Parathyroid adenoma (tissue), 2 donors: ENCODE data around the gene REPS2.

ENCODE experiments used
- H2AFZ ChIP-seq: fragments of 300-600 bp; sonication (generic); one replicate; pipeline ENCODE4 v1.7.0; 2017; ENCODE audit warnings: antibody characterized with exemption, mild to moderate bottlenecking
- H3K27ac ChIP-seq: fragments of 300-600 bp; sonication (generic); one replicate; pipeline ENCODE4 v1.7.0; 2017
- H3K27me3 ChIP-seq: fragments of 300-600 bp; sonication (generic); one replicate; pipeline ENCODE4 v1.7.0; 2017; ENCODE audit warnings: low read length; ENCODE audit not compliant: control insufficient read depth, insufficient read depth
- H3K36me3 ChIP-seq: fragments of 300-600 bp; sonication (generic); one replicate; pipeline ENCODE4 v1.7.0; 2017; ENCODE audit warnings: low read length; ENCODE audit not compliant: control insufficient read depth, insufficient read depth
- H3K4me1 ChIP-seq: fragments of 300-600 bp; sonication (generic); one replicate; pipeline ENCODE4 v1.7.0; 2017; ENCODE audit warnings: control low read depth
- H3K4me2 ChIP-seq: fragments of 300-600 bp; sonication (generic); one replicate; pipeline ENCODE4 v1.7.0; 2017; ENCODE audit warnings: low read length
- H3K4me3 ChIP-seq: fragments of 300-600 bp; sonication (generic); one replicate; pipeline ENCODE4 v1.7.0; 2017; ENCODE audit warnings: low read depth, low read length
- H3K79me2 ChIP-seq: fragments of 300-600 bp; sonication (generic); one replicate; pipeline ENCODE4 v1.7.0; 2017; ENCODE audit warnings: control low read depth
- H3K9ac ChIP-seq: fragments of 300-600 bp; sonication (generic); one replicate; pipeline ENCODE4 v1.7.0; 2017; ENCODE audit warnings: mild to moderate bottlenecking
- H3K9me3 ChIP-seq: fragments of 300-600 bp; sonication (generic); one replicate; pipeline ENCODE4 v1.7.0; 2017; ENCODE audit warnings: low read length; ENCODE audit not compliant: control insufficient read depth
- CTCF ChIP-seq: fragments of 300-600 bp; sonication (generic); IDR thresholded peaks from one replicate; pipeline ENCODE4 v1.7.0; 2017; ENCODE audit warnings: antibody characterized with exemption, mild to moderate bottlenecking
- donor health status: primary hyperparathyroidism.

REPS2 gene

GRCh38 chrX:16914058-16914457 lies 32.4 kb upstream of the REPS2 start:
- Histone ChIP-seq H3K27ac (no peak overlapping the region), H3K9ac (no peak overlapping the region), H2AFZ (no peak overlapping the region), H3K36me3 (no peaks in the 10 kb centered on the region), H3K4me2 (no peak overlapping the region), H3K9me3 (no peaks in the 10 kb centered on the region), H3K4me1 (no peaks in the 10 kb centered on the region), H3K4me3 (no peak overlapping the region), H3K79me2 (no peaks in the 10 kb centered on the region), H3K27me3 (no peaks in the 10 kb centered on the region)
- TF ChIP-seq CTCF, result no peak

- Histone ChIP-seq H2AFZ (no peak overlapping the region), H3K27me3 (no peaks in the 10 kb centered on the region)
These were observed 29.9 kb upstream of the REPS2 start for GRCh38 chrX:16916561-16916960.

GRCh38 chrX:16917120-16917519 lies 29.3 kb upstream of the REPS2 start:
- H3K79me2 ChIP-seq, result no peaks in the 10 kb centered on the region
- no peak overlapping the region for H2AFZ ChIP-seq
- no peak overlapping the region for H3K4me2 ChIP-seq
- H3K27ac ChIP-seq, result no peak overlapping the region
- no peaks in the 10 kb centered on the region for H3K9me3 ChIP-seq
- H3K4me3 ChIP-seq, result no peak overlapping the region
- no peaks in the 10 kb centered on the region for H3K4me1 ChIP-seq
- no peaks in the 10 kb centered on the region for H3K27me3 ChIP-seq
- no peaks in the 10 kb centered on the region for H3K36me3 ChIP-seq
- TF ChIP-seq CTCF, result no peak
- no peak overlapping the region for H3K9ac ChIP-seq

More at GRCh38 chrX:16916561-16916960, 29.9 kb upstream of the REPS2 start:
- no peaks in the 10 kb centered on the region for H3K9me3 ChIP-seq
- TF ChIP-seq CTCF, result no peak
- no peaks in the 10 kb centered on the region for H3K36me3 ChIP-seq
- H3K4me1 ChIP-seq, result no peaks in the 10 kb centered on the region
- H3K9ac ChIP-seq, result no peak overlapping the region
- no peaks in the 10 kb centered on the region for H3K79me2 ChIP-seq
- H3K27ac ChIP-seq, result no peak overlapping the region
- H3K4me3 ChIP-seq, result no peak overlapping the region
- H3K4me2 ChIP-seq, result no peak overlapping the region

- Histone ChIP-seq H3K4me1 (no peaks in the 10 kb centered on the region), H3K27me3 (no peaks in the 10 kb centered on the region), H3K4me3 (no peak overlapping the region), H3K9me3 (no peaks in the 10 kb centered on the region), H3K9ac (no peak overlapping the region), H3K4me2 (no peak overlapping the region), H3K27ac (no peak overlapping the region), H3K79me2 (no peaks in the 10 kb centered on the region), H3K36me3 (no peaks in the 10 kb centered on the region), H2AFZ (no peak overlapping the region)
- TF ChIP-seq CTCF, result no peak
These were observed 27.5 kb upstream of the REPS2 start for GRCh38 chrX:16918979-16919378.

GRCh38 chrX:16920075-16920474 lies 26.4 kb upstream of the REPS2 start:
- Histone ChIP-seq H3K9me3 (no peaks in the 10 kb centered on the region), H3K36me3 (no peaks in the 10 kb centered on the region), H3K27me3 (no peaks in the 10 kb centered on the region), H3K4me1 (no peaks in the 10 kb centered on the region), H3K4me2 (no peak overlapping the region), H3K79me2 (no peaks in the 10 kb centered on the region), H3K9ac (no peak overlapping the region), H3K4me3 (no peak overlapping the region), H2AFZ (no peak overlapping the region), H3K27ac (no peak overlapping the region)
- TF ChIP-seq CTCF, result no peak
